ENCODE measurements around the gene JMJD1C.

JMJD1C gene

GRCh38 chr10:63304146-63304545, 161.6 kb downstream of the JMJD1C start:
- Histone ChIP-seq H4K20me1 (ENCODE audit: insufficient read depth, low read length) (no peaks in the 10 kb centered on the region), H3K27ac (ENCODE audit: low read length) (no peak overlapping the region), H3K9me2 (replicated peaks; ENCODE audit: insufficient read depth, low read length) (no peaks in the 10 kb centered on the region), H3K27me3 (replicated peaks; ENCODE audit: insufficient read depth, low read length) (no peaks in the 10 kb centered on the region), H3K4me3 (ENCODE audit: low read length) (no peak overlapping the region), H3F3A (ENCODE audit: insufficient read depth, low read length) (no peaks in the 10 kb centered on the region), H3K4me1 (ENCODE audit: low read length) (no peaks in the 10 kb centered on the region), H3K36me3 (replicated peaks; ENCODE audit: insufficient read depth, low read length) (no peaks in the 10 kb centered on the region), H3K79me2 (ENCODE audit: low read length) (peaks cover 10% of the 10 kb centered on the region), H3K9me3 (replicated peaks; ENCODE audit: insufficient read depth, low read length) (no peaks in the 10 kb centered on the region), H3K4me2 (ENCODE audit: low read depth, low read length) (no peak overlapping the region), H2AFZ (ENCODE audit: low read length) (no peak overlapping the region), H3K9ac (ENCODE audit: low read length) (no peak overlapping the region)
- TF ChIP-seq EZH2phosphoT487 (IDR thresholded peaks at IDR 0.05; ENCODE audit: low read length) = no peak
- no peak for TF ChIP-seq EZH2 (optimal IDR thresholded peaks at IDR 0.05; ENCODE audit: low read depth, low read length)
- no peak for TF ChIP-seq CTCF (IDR thresholded peaks at IDR 0.05; ENCODE audit: low read length)
- DNase-seq = no peak

- H3K27ac ChIP-seq (ENCODE audit: low read length) = no peak overlapping the region
- no peak for TF ChIP-seq EZH2 (optimal IDR thresholded peaks at IDR 0.05; ENCODE audit: low read depth, low read length)
- TF ChIP-seq EZH2phosphoT487 (IDR thresholded peaks at IDR 0.05; ENCODE audit: low read length) = no peak
- TF ChIP-seq CTCF (IDR thresholded peaks at IDR 0.05; ENCODE audit: low read length) = no peak
- DNase-seq = no peak
- no peaks in the 10 kb centered on the region for H3K9me3 ChIP-seq (replicated peaks; ENCODE audit: insufficient read depth, low read length)
- H3K4me2 ChIP-seq (ENCODE audit: low read depth, low read length) = no peak overlapping the region
- no peaks in the 10 kb centered on the region for H3K4me1 ChIP-seq (ENCODE audit: low read length)
- no peak overlapping the region for H2AFZ ChIP-seq (ENCODE audit: low read length)
- peaks cover 14% of the 10 kb centered on the region for H3K79me2 ChIP-seq (ENCODE audit: low read length)
- no peak overlapping the region for H3K4me3 ChIP-seq (ENCODE audit: low read length)
- H3F3A ChIP-seq (ENCODE audit: insufficient read depth, low read length) = no peaks in the 10 kb centered on the region
- no peaks in the 10 kb centered on the region for H3K36me3 ChIP-seq (replicated peaks; ENCODE audit: insufficient read depth, low read length)
- no peak overlapping the region for H3K9ac ChIP-seq (ENCODE audit: low read length)
- H4K20me1 ChIP-seq (ENCODE audit: insufficient read depth, low read length) = no peaks in the 10 kb centered on the region
- no peaks in the 10 kb centered on the region for H3K9me2 ChIP-seq (replicated peaks; ENCODE audit: insufficient read depth, low read length)
- no peaks in the 10 kb centered on the region for H3K27me3 ChIP-seq (replicated peaks; ENCODE audit: insufficient read depth, low read length)
Observed at GRCh38 chr10:63300801-63301200, 165.0 kb downstream of the JMJD1C start.

- Histone ChIP-seq H4K20me1 (ENCODE audit: insufficient read depth, low read length) (no peaks in the 10 kb centered on the region), H2AFZ (ENCODE audit: low read length) (no peak overlapping the region), H3K9me2 (replicated peaks; ENCODE audit: insufficient read depth, low read length) (no peaks in the 10 kb centered on the region), H3K27me3 (replicated peaks; ENCODE audit: insufficient read depth, low read length) (no peaks in the 10 kb centered on the region), H3K36me3 (replicated peaks; ENCODE audit: insufficient read depth, low read length) (no peaks in the 10 kb centered on the region), H3K9ac (ENCODE audit: low read length) (no peak overlapping the region), H3K4me3 (ENCODE audit: low read length) (no peak overlapping the region), H3F3A (ENCODE audit: insufficient read depth, low read length) (no peaks in the 10 kb centered on the region), H3K9me3 (replicated peaks; ENCODE audit: insufficient read depth, low read length) (no peaks in the 10 kb centered on the region), H3K4me2 (ENCODE audit: low read depth, low read length) (no peak overlapping the region), H3K27ac (ENCODE audit: low read length) (no peak overlapping the region), H3K4me1 (ENCODE audit: low read length) (no peaks in the 10 kb centered on the region), H3K79me2 (ENCODE audit: low read length) (peaks cover 14% of the 10 kb centered on the region)
- DNase-seq = no peak
- TF ChIP-seq EZH2 (optimal IDR thresholded peaks at IDR 0.05; ENCODE audit: low read depth, low read length) (no peak), CTCF (IDR thresholded peaks at IDR 0.05; ENCODE audit: low read length) (no peak), EZH2phosphoT487 (IDR thresholded peaks at IDR 0.05; ENCODE audit: low read length) (no peak)
Observed at GRCh38 chr10:63297941-63298340, 167.8 kb downstream of the JMJD1C start.

Data from MM.1S (cell line).